Measurements from ENCODE around the gene BTBD18. TPM values are rescaled to one million over a fixed set of nuclear protein-coding genes. Genes with fewer than 3 reads are reported as not detected.

BTBD18 gene
- total RNA-seq, 4 donors from 2014 or later: not detected

DNA sequence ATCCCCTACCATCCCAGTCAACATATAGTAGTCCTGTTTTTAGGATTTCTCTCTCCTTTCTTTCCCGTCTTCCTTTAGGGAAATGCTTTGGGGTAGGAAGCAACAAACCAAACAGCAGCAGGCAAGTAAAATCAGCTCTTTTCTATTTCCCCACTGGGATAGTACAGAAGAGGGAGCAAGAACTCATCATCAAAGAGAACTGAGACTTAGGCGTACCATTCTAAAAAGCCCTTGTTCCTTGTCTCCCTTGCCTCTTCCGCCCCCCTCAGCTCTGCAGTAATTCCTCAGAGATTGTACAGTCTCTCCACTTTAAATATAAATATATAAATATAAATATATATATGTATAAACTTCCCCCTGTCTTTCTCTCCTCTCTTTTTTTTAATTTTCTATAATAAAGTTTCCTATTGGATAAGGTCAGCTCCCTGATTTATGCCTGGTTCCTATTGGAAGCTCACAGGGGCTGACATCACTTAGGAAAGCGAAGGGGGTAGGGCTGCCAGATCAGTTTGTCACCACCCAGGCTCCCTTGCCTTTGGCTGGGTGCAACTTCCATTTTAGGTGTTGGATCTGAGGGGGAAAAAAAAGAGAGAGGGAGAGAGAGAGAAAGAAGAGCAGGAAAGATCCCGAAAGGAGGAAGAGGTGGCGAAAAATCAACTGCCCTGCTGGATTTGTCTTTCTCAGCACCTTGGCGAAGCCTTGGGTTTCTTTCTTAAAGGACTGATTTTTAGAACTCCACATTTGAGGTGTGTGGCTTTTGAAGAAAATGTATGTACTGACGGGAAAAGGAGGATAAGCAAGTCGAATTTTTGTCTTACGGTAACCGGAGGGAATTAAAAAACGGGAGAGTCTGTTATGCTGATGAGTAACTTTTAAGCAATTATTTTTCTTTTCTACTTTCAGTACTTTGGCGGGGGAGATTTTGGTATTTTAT, 9.9 kb upstream of the BTBD18 start, which contains the start of gene CTNND1:
Gene CTNND1 (plus strand): TSS at position 502 of the 934 bp plus-strand sequence. CDS start 29,677 bp downstream, outside the sequence.
- intact Hi-C loops (cut with DNase I): no loop called here
- 5 to 8% methylated on average over 13 of the region's 13 CpGs for WGBS, 2 donors
- H3K27ac ChIP-seq: peak within 1 kb of the TSS; percentile 86 to 95 (median 95)
- peaks cover 13 to 22% of the 10 kb centered on the region in 2 donors for H3K4me1 ChIP-seq
- peak; percentile 91 to 93 for DNase-seq
- H3K9me3 ChIP-seq: no peaks in the 10 kb centered on the region
- TF ChIP-seq, protein P1, sequence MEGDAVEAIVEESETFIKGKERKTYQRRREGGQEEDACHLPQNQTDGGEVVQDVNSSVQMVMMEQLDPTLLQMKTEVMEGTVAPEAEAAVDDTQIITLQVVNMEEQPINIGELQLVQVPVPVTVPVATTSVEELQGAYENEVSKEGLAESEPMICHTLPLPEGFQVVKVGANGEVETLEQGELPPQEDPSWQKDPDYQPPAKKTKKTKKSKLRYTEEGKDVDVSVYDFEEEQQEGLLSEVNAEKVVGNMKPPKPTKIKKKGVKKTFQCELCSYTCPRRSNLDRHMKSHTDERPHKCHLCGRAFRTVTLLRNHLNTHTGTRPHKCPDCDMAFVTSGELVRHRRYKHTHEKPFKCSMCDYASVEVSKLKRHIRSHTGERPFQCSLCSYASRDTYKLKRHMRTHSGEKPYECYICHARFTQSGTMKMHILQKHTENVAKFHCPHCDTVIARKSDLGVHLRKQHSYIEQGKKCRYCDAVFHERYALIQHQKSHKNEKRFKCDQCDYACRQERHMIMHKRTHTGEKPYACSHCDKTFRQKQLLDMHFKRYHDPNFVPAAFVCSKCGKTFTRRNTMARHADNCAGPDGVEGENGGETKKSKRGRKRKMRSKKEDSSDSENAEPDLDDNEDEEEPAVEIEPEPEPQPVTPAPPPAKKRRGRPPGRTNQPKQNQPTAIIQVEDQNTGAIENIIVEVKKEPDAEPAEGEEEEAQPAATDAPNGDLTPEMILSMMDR (IDR thresholded peaks at IDR 0.05): no peak
- TF ChIP-seq POLR2A (IDR thresholded peaks at IDR 0.05): peak; percentile 73 to 97
- no peaks in the 10 kb centered on the region for H3K27me3 ChIP-seq
- no peaks in the 10 kb centered on the region for H3K36me3 ChIP-seq
- H3K4me3 ChIP-seq (replicated peaks in 1 of 3): peak within 1 kb of the TSS; percentile 40 to 60 (median 41)

DNA sequence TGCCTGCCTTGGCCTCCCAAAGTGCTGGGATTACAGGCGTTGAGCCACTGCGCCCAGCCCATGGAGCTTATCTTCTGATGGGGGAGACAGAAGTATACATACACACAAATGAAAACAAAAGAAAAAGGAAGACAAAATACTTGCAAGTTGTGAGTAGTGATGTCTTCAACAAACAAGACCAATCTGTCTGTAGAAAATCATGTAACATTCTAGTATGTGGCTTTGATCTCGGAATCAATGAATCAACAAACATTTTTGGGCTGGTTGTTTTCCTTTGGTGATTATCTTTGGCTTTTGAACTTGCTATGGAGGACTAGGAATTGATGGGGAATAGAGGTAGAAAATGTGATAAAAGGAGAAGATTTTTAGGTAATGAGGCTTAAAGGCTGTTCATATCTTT, 6.6 kb upstream of the BTBD18 start:
- intact Hi-C loops (cut with DNase I): no loop called here

DNA sequence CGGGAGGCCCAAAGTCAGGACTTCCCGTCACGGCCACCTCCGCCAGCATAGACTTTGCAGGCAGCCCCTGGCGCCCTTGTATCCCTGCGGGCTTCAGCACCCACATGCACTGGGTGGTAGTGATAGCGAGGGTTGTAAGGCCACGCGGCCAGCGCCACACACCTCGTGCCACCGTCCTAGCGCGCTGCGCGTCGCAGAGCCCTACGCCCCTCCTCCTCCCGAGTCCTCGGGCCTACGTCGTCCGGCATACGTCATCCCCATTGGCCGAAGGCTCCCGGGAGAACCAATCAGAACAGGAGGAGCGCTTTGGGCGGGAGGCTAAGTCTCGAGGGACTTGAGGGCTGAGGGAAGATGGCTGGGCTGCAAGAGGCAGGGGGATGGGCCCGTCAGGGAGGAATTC, 1.3 kb upstream of the BTBD18 start:
- Histone ChIP-seq H3K27me3 (no peaks in the 10 kb centered on the region), H3K4me1 (peaks cover 0 to 6% of the 10 kb centered on the region in 2 donors), H3K27ac (no peak overlapping the region), H3K9me3 (no peaks in the 10 kb centered on the region), H3K4me3 (replicated peaks in 1 of 3) (no peak overlapping the region), H3K36me3 (peaks cover 0 to 4% of the 10 kb centered on the region in 2 donors)
- no peak for DNase-seq
- TF ChIP-seq POLR2A (IDR thresholded peaks at IDR 0.05): no peak
- TF ChIP-seq, protein P1 (IDR thresholded peaks at IDR 0.05): no peak
- whole genome bisulfite sequencing, 2 donors: 95 to 97% methylated on average over 30 of the region's 30 CpGs
- intact Hi-C loops (cut with DNase I): loop anchor here (5.0 kb wide), 1 partner anchor 49 kb away; no protein-coding TSS in a partner anchor

More for the DNA sequence above, 6.6 kb upstream of the BTBD18 start:
- H3K9me3 ChIP-seq: no peaks in the 10 kb centered on the region
- H3K27ac ChIP-seq: no peak overlapping the region
- DNase-seq: no peak
- no peaks in the 10 kb centered on the region for H3K4me1 ChIP-seq
- 91 to 96% methylated on average over 3 of the region's 3 CpGs for WGBS, 2 donors
- no peaks in the 10 kb centered on the region for H3K36me3 ChIP-seq
- no peaks in the 10 kb centered on the region for H3K27me3 ChIP-seq
- H3K4me3 ChIP-seq (replicated peaks in 1 of 3): no peak overlapping the region
- TF ChIP-seq, protein P1 (IDR thresholded peaks at IDR 0.05): no peak
- TF ChIP-seq POLR2A (IDR thresholded peaks at IDR 0.05): no peak

DNA sequence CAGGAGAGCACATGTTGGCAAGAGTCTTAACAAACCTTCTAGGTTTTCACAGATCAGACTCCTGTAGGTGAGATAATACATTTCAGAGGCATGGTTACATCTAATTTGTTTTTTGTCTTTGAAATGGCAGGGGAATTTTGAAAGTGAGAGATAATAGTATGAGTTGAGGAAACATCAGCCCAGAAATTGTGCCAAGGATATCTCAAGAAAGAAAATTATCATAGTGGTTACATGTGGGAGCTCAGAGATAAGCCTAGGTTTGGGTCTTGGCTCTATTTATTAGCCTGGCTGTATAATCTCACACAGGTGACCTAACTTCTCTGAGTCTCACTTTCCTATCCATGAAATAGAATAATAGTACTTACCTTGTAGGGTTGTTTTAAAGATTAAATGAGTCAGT, 443 bp downstream of the BTBD18 start:
- no peak for DNase-seq
- no peaks in the 10 kb centered on the region for H3K27me3 ChIP-seq
- intact Hi-C loops (cut with DNase I): loop anchor here (5.0 kb wide), 1 partner anchor 51 kb away; no protein-coding TSS in a partner anchor
- no peaks in the 10 kb centered on the region for H3K9me3 ChIP-seq
- H3K4me3 ChIP-seq (replicated peaks in 1 of 3): no peak overlapping the region
- TF ChIP-seq POLR2A (IDR thresholded peaks at IDR 0.05): no peak
- TF ChIP-seq, protein P1 (IDR thresholded peaks at IDR 0.05): no peak
- no peak overlapping the region for H3K27ac ChIP-seq
- H3K4me1 ChIP-seq: peaks cover under 1 to 7% of the 10 kb centered on the region in 2 donors
- H3K36me3 ChIP-seq: peaks cover 0 to 4% of the 10 kb centered on the region in 2 donors

DNA sequence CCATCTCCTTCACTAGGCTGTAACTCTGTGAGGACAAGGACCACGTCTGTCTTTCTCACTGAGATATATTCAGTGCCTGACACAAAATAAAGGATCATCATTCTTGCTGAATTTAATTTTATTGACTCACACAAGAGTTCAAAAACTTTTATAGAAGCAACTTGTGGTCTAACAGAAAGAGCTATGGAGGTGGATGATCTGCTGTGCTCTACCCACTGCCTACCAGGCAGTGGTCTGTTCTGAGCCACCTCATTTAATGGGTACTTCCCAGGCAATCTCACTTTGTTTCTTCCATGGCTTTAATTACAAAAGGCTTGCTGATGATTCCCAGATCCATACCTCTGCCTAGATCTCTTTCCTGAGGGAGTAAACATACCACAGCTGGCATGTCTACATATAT, 4.7 kb downstream of the BTBD18 start:
- H3K9me3 ChIP-seq: no peaks in the 10 kb centered on the region
- H3K4me1 ChIP-seq: peaks cover 19 to 30% of the 10 kb centered on the region in 2 donors
- intact Hi-C loops (cut with DNase I): no loop called here
- peaks cover 15% of the 10 kb centered on the region in 2 donors for H3K36me3 ChIP-seq
- WGBS, 2 donors: 86 to 96% methylated on average over 1 of the region's 1 CpG
- no peak overlapping the region for H3K4me3 ChIP-seq (replicated peaks in 1 of 3)
- DNase-seq: no peak
- no peaks in the 10 kb centered on the region for H3K27me3 ChIP-seq
- TF ChIP-seq POLR2A (IDR thresholded peaks at IDR 0.05): no peak
- TF ChIP-seq, protein P1 (IDR thresholded peaks at IDR 0.05): no peak
- no peak overlapping the region for H3K27ac ChIP-seq
